ENCODE measurements around the gene AIP. TPM values are rescaled to one million over a fixed set of nuclear protein-coding genes. Genes with fewer than 3 reads are reported as not detected.

The AIP gene
- total RNA-seq, 4 donors from 2014 or later, result 39.9 to 75.9 (median 58.4) TPM

GRCh38 chr11:67517784-67518552, 35.1 kb downstream of the AIP start:
- TF ChIP-seq POLR2A (IDR thresholded peaks at IDR 0.05) (no peak), CTCF (IDR thresholded peaks at IDR 0.05) (no peak)
- no peak for DNase-seq

GRCh38 chr11:67519726-67520125, 36.9 kb downstream of the AIP start:
- Histone ChIP-seq H3K27ac (no peak overlapping the region), H3K4me3 (no peak overlapping the region), H3K9me3 (no peaks in the 10 kb centered on the region), H3K27me3 (no peaks in the 10 kb centered on the region), H3K36me3 (no peaks in the 10 kb centered on the region), H3K4me1 (peaks cover 0 to 7% (median 0%) of the 10 kb centered on the region in 4 donors)
- no peak for DNase-seq
- no peak for TF ChIP-seq POLR2A (IDR thresholded peaks at IDR 0.05)

More at GRCh38 chr11:67517784-67518552, 35.1 kb downstream of the AIP start:
- Histone ChIP-seq H3K36me3 (no peaks in the 10 kb centered on the region), H3K27me3 (no peaks in the 10 kb centered on the region), H3K4me1 (no peaks in the 10 kb centered on the region), H3K4me3 (no peak overlapping the region), H3K9me3 (no peaks in the 10 kb centered on the region), H3K27ac (no peak overlapping the region)

GRCh38 chr11:67520856-67521824, 38.3 kb downstream of the AIP start:
- no peak for DNase-seq
- peaks cover 0 to 7% (median 0%) of the 10 kb centered on the region in 4 donors for H3K4me1 ChIP-seq

GRCh38 chr11:67521924-67522323, 39.1 kb downstream of the AIP start:
- Histone ChIP-seq H3K4me3 (no peak overlapping the region), H3K36me3 (no peaks in the 10 kb centered on the region), H3K27ac (no peak overlapping the region), H3K9me3 (no peaks in the 10 kb centered on the region), H3K4me1 (peaks cover 0 to 7% (median 0%) of the 10 kb centered on the region in 4 donors), H3K27me3 (no peaks in the 10 kb centered on the region)
- no peak for DNase-seq
- TF ChIP-seq CTCF (IDR thresholded peaks at IDR 0.05), result no peak
- TF ChIP-seq POLR2A (IDR thresholded peaks at IDR 0.05), result no peak

More at GRCh38 chr11:67520856-67521824, 38.3 kb downstream of the AIP start:
- Histone ChIP-seq H3K27ac (no peak overlapping the region), H3K9me3 (no peaks in the 10 kb centered on the region), H3K4me3 (no peak overlapping the region), H3K36me3 (no peaks in the 10 kb centered on the region), H3K27me3 (no peaks in the 10 kb centered on the region)
- TF ChIP-seq CTCF (IDR thresholded peaks at IDR 0.05), result no peak
- TF ChIP-seq POLR2A (IDR thresholded peaks at IDR 0.05), result no peak

- TF ChIP-seq CTCF (IDR thresholded peaks at IDR 0.05), result no peak
- TF ChIP-seq POLR2A (IDR thresholded peaks at IDR 0.05), result no peak
- Histone ChIP-seq H3K9me3 (no peaks in the 10 kb centered on the region), H3K27me3 (no peaks in the 10 kb centered on the region), H3K4me3 (no peak overlapping the region), H3K4me1 (peaks cover 0 to 7% (median 0%) of the 10 kb centered on the region in 4 donors), H3K27ac (no peak overlapping the region), H3K36me3 (no peaks in the 10 kb centered on the region)
- DNase-seq, result no peak
Measured at GRCh38 chr11:67522338-67522737, 39.5 kb downstream of the AIP start.
